Measurements from ENCODE around the gene LRCH3.
"Not testable (repeated sequence)": the region's sequence is repeated elsewhere in the genome, so short reads cannot be mapped to it uniquely, and the experiment has no call there.

Gene LRCH3

GRCh38 chr3:197906850-197907187 lies 115.8 kb downstream of the LRCH3 start:
- no peaks in the 10 kb centered on the region for H3K9me3 Mint-ChIP-seq
- H3K27me3 Mint-ChIP-seq, result no peaks in the 10 kb centered on the region
- H3K36me3 Mint-ChIP-seq, result peaks cover 10% of the 10 kb centered on the region
- peak overlapping the region; percentile 67 for H3K27ac Mint-ChIP-seq
- H3K4me1 Mint-ChIP-seq, result peaks cover 19% of the 10 kb centered on the region
- ATAC-seq, result no peak
- H3K4me3 Mint-ChIP-seq, result no peak overlapping the region

- Mint-ChIP-seq H3K36me3 (peaks cover 9% of the 10 kb centered on the region), H3K4me1 (peaks cover 19% of the 10 kb centered on the region)
- no peak for ATAC-seq
Measured at GRCh38 chr3:197907196-197907595, 116.1 kb downstream of the LRCH3 start.

GRCh38 chr3:197908550-197908949 lies 117.5 kb downstream of the LRCH3 start:
- H3K4me1 Mint-ChIP-seq, result peaks cover 19% of the 10 kb centered on the region
- H3K27me3 Mint-ChIP-seq, H3K27ac Mint-ChIP-seq, ATAC-seq, H3K9me3 Mint-ChIP-seq, H3K4me3 Mint-ChIP-seq: not testable (repeated sequence)
- peaks cover 12% of the 10 kb centered on the region for H3K36me3 Mint-ChIP-seq

More at GRCh38 chr3:197907196-197907595, 116.1 kb downstream of the LRCH3 start:
- Mint-ChIP-seq H3K4me3 (no peak overlapping the region), H3K27ac (no peak overlapping the region), H3K27me3 (no peaks in the 10 kb centered on the region), H3K9me3 (no peaks in the 10 kb centered on the region)

GRCh38 chr3:197908957-197909701 lies 118.1 kb downstream of the LRCH3 start:
- H3K36me3 Mint-ChIP-seq, result peaks cover 17% of the 10 kb centered on the region
- H3K4me3 Mint-ChIP-seq, result no peak overlapping the region
- no peaks in the 10 kb centered on the region for H3K27me3 Mint-ChIP-seq
- no peak for ATAC-seq
- H3K4me1 Mint-ChIP-seq, result peaks cover 19% of the 10 kb centered on the region
- H3K27ac Mint-ChIP-seq, result no peak overlapping the region
- H3K9me3 Mint-ChIP-seq, result no peaks in the 10 kb centered on the region

GRCh38 chr3:197912741-197913476 lies 121.9 kb downstream of the LRCH3 start:
- peaks cover 21% of the 10 kb centered on the region for H3K36me3 Mint-ChIP-seq

GRCh38 chr3:197913641-197914380 lies 122.8 kb downstream of the LRCH3 start:
- no peak overlapping the region for H3K4me3 Mint-ChIP-seq
- no peak overlapping the region for H3K27ac Mint-ChIP-seq
- H3K27me3 Mint-ChIP-seq, result no peaks in the 10 kb centered on the region
- no peaks in the 10 kb centered on the region for H3K4me1 Mint-ChIP-seq
- no peak for ATAC-seq
- peaks cover 23% of the 10 kb centered on the region for H3K36me3 Mint-ChIP-seq
- H3K9me3 Mint-ChIP-seq, result no peaks in the 10 kb centered on the region

More at GRCh38 chr3:197912741-197913476, 121.9 kb downstream of the LRCH3 start:
- ATAC-seq, result peak; percentile 31
- no peaks in the 10 kb centered on the region for H3K9me3 Mint-ChIP-seq
- peak overlapping the region; percentile 59 for H3K4me3 Mint-ChIP-seq
- no peaks in the 10 kb centered on the region for H3K27me3 Mint-ChIP-seq
- no peaks in the 10 kb centered on the region for H3K4me1 Mint-ChIP-seq
- no peak overlapping the region for H3K27ac Mint-ChIP-seq

GRCh38 chr3:197921429-197922275 lies 130.6 kb downstream of the LRCH3 start:
- H3K27ac Mint-ChIP-seq, H3K27me3 Mint-ChIP-seq, H3K4me1 Mint-ChIP-seq, ATAC-seq, H3K9me3 Mint-ChIP-seq, H3K4me3 Mint-ChIP-seq: not testable (repeated sequence)
- peaks cover 42% of the 10 kb centered on the region for H3K36me3 Mint-ChIP-seq

- H3K27ac Mint-ChIP-seq, result no peak overlapping the region
- no peaks in the 10 kb centered on the region for H3K4me1 Mint-ChIP-seq
- no peaks in the 10 kb centered on the region for H3K27me3 Mint-ChIP-seq
- no peak overlapping the region for H3K4me3 Mint-ChIP-seq
- peaks cover 3% of the 10 kb centered on the region for H3K9me3 Mint-ChIP-seq
- peaks cover 79% of the 10 kb centered on the region for H3K36me3 Mint-ChIP-seq
- ATAC-seq, result no peak
Measured at GRCh38 chr3:197926418-197926817, 135.4 kb downstream of the LRCH3 start.

GRCh38 chr3:197927578-197927977 lies 136.5 kb downstream of the LRCH3 start:
- not testable (repeated sequence) for H3K9me3 Mint-ChIP-seq

GRCh38 chr3:197936819-197937384 lies 145.8 kb downstream of the LRCH3 start:
- peaks cover 12% of the 10 kb centered on the region for H3K4me1 Mint-ChIP-seq
- no peak overlapping the region for H3K27ac Mint-ChIP-seq
- ATAC-seq, result no peak
- H3K4me3 Mint-ChIP-seq, result no peak overlapping the region
- no peaks in the 10 kb centered on the region for H3K9me3 Mint-ChIP-seq
- H3K36me3 Mint-ChIP-seq, result peaks cover 15% of the 10 kb centered on the region
- H3K27me3 Mint-ChIP-seq, result no peaks in the 10 kb centered on the region

More at GRCh38 chr3:197927578-197927977, 136.5 kb downstream of the LRCH3 start:
- not testable (repeated sequence) for H3K4me1 Mint-ChIP-seq, H3K4me3 Mint-ChIP-seq, H3K27ac Mint-ChIP-seq, H3K27me3 Mint-ChIP-seq, ATAC-seq
- H3K36me3 Mint-ChIP-seq, result peaks cover 73% of the 10 kb centered on the region
